ENCODE measurements around the gene AZIN2. TPM values are rescaled to one million over a fixed set of nuclear protein-coding genes. Genes with fewer than 3 reads are reported as not detected.

The AZIN2 gene
- total RNA-seq, 1 experiment from 2014 or later, result 2.4 TPM

- ATAC-seq (no peak), DNase-seq (ENCODE audit: low read depth, low spot score) (no peak)
- POLR2A ChIA-PET, result no interaction called here
- Histone ChIP-seq H3K4me3 (ENCODE audit: low read depth in 2 of 2, low read length in 2 of 2) (no peak overlapping the region), H3K9me3 (ENCODE audit: control insufficient read depth, insufficient read depth, low read depth, low read length) (no peaks in the 10 kb centered on the region), H3K27ac (ENCODE audit: low read length) (no peak overlapping the region), H3K27me3 (ENCODE audit: control insufficient read depth, insufficient read depth, low read length) (no peaks in the 10 kb centered on the region), H3K36me3 (ENCODE audit: control insufficient read depth, insufficient read depth, low read length) (no peaks in the 10 kb centered on the region), H3K4me1 (ENCODE audit: control insufficient read depth, insufficient read depth, low read length) (no peaks in the 10 kb centered on the region)
- intact Hi-C loops (cut with micrococcal nuclease; ENCODE audit: unreplicated experiment), result no loop called here
- no peak for TF ChIP-seq TCF7L2 (IDR thresholded peaks at IDR 0.05; ENCODE audit: low read depth, low read length)
- no peak for TF ChIP-seq POLR2AphosphoS5 (IDR thresholded peaks at IDR 0.05; ENCODE audit: low read depth, low read length)
- TF ChIP-seq CTCF (IDR thresholded peaks at IDR 0.05), result no peak
- TF ChIP-seq REST (IDR thresholded peaks at IDR 0.05; ENCODE audit: insufficient read depth in 1 of 2, low read depth in 2 of 2, low read length in 1 of 2), result no peak
- no peak for TF ChIP-seq SIN3A (IDR thresholded peaks at IDR 0.05; ENCODE audit: borderline replicate concordance, insufficient read depth, low read depth, low read length)
- in situ Hi-C loops (cut with HindIII; ENCODE audit: low pct_unique_long_range_greater_than_20kb, low sequenced_read_pairs), result no loop called here
- no TSS peak for BruUV-seq (replicated peaks)
- CTCF ChIA-PET, result no interaction called here
Measured at GRCh38 chr1:33161061-33161681, 80.2 kb downstream of the AZIN2 start.

GRCh38 chr1:33162141-33162540 lies 81.2 kb downstream of the AZIN2 start:
- DNase-seq (ENCODE audit: low read depth, low spot score) (no peak), ATAC-seq (no peak)
- no peak overlapping the region for H3K4me3 ChIP-seq (ENCODE audit: low read depth in 2 of 2, low read length in 2 of 2)
- H3K27me3 ChIP-seq (ENCODE audit: control insufficient read depth, insufficient read depth, low read length), result no peaks in the 10 kb centered on the region
- intact Hi-C loops (cut with micrococcal nuclease; ENCODE audit: unreplicated experiment), result no loop called here
- H3K27ac ChIP-seq (ENCODE audit: low read length), result no peak overlapping the region
- in situ Hi-C loops (cut with HindIII; ENCODE audit: low pct_unique_long_range_greater_than_20kb, low sequenced_read_pairs), result no loop called here
- no peaks in the 10 kb centered on the region for H3K4me1 ChIP-seq (ENCODE audit: control insufficient read depth, insufficient read depth, low read length)
- POLR2A ChIA-PET, result no interaction called here
- CTCF ChIA-PET, result no interaction called here
- no TSS peak for BruUV-seq (replicated peaks)
- no peaks in the 10 kb centered on the region for H3K36me3 ChIP-seq (ENCODE audit: control insufficient read depth, insufficient read depth, low read length)
- TF ChIP-seq CTCF (IDR thresholded peaks at IDR 0.05) (no peak), REST (IDR thresholded peaks at IDR 0.05; ENCODE audit: insufficient read depth in 1 of 2, low read depth in 2 of 2, low read length in 1 of 2) (no peak), SIN3A (IDR thresholded peaks at IDR 0.05; ENCODE audit: borderline replicate concordance, insufficient read depth, low read depth, low read length) (no peak), TCF7L2 (IDR thresholded peaks at IDR 0.05; ENCODE audit: low read depth, low read length) (no peak), POLR2AphosphoS5 (IDR thresholded peaks at IDR 0.05; ENCODE audit: low read depth, low read length) (no peak)
- no peaks in the 10 kb centered on the region for H3K9me3 ChIP-seq (ENCODE audit: control insufficient read depth, insufficient read depth, low read depth, low read length)

Measured in Panc1 (cell line).